ENCODE results near the gene ATP6V0A1. TPM values are rescaled to one million over a fixed set of nuclear protein-coding genes. Genes with fewer than 3 reads are reported as not detected.

Gene ATP6V0A1
- total RNA-seq, 2 experiments from 2014 or later, result 3.4 to 5.6 TPM

DNA sequence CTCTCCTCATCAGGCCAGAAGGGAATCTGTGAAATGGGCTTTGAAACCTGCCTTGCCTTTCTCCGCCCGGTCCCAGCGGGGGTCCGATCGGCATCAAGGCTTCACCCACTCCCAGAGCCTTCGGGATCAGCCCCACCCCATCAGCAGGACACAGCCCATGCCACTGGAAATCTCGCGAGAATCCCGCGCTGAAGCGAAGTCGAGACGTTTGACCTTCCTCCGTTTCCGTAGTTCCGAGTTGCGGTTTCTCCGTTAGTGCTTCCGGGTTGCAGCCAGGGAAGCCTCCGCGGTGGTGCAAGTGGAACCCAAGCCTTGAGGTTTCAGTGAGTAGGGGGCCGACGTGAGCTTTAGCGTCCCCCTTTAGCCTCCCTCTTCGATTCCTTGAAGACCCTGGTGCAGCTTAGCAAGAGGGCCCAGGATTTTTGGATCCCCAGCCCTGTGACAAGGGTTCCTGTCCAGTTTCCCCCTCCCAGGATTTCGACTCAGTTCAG is 103.3 kb downstream of the ATP6V0A1 start, which contains the start of gene COASY:
Gene COASY (plus strand): TSS at position 252 of the 491 bp plus-strand sequence. CDS start 475 bp downstream, outside the sequence.
- Mint-ChIP-seq H3K4me3 (peak within 1 kb of the TSS; percentile 93), H3K27ac (peak within 1 kb of the TSS; percentile 95), H3K9me3 (no peaks in the 10 kb centered on the region), H3K36me3 (peaks cover 11% of the 10 kb centered on the region), H3K4me1 (peaks cover 22% of the 10 kb centered on the region), H3K27me3 (no peaks in the 10 kb centered on the region)
- peak; percentile 91 for DNase-seq

DNA sequence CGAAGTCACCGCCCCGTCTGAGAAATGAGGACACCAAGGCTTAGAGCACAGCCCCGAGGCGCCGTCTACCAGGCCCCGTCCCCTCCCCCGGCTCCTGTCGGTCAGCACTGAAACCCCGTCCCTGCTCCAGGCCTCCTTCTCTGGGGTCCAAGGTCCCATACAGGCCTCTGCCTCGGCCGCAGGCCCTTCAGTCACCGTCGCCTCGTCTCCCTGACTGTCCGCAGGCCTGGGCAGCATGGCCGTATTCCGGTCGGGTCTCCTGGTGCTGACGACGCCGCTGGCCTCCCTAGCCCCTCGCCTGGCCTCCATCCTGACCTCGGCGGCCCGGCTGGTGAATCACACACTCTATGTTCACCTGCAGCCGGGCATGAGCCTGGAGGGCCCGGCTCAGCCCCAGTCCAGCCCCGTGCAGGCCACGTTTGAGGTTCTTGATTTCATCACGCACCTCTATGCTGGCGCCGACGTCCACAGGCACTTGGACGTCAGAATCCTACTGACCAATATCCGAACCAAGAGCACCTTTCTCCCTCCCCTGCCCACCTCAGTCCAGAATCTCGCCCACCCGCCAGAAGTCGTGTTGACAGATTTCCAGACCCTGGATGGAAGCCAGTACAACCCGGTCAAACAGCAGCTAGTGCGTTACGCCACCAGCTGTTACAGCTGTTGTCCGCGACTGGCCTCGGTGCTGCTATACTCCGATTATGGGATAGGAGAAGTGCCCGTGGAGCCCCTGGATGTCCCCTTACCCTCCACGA is 103.9 kb downstream of the ATP6V0A1 start:
- Mint-ChIP-seq H3K4me3 (peak overlapping the region; percentile 93), H3K9me3 (no peaks in the 10 kb centered on the region), H3K27ac (peak overlapping the region; percentile 95), H3K36me3 (peaks cover 16% of the 10 kb centered on the region), H3K27me3 (no peaks in the 10 kb centered on the region), H3K4me1 (peaks cover 22% of the 10 kb centered on the region)
- peak; percentile 33 for DNase-seq

DNA sequence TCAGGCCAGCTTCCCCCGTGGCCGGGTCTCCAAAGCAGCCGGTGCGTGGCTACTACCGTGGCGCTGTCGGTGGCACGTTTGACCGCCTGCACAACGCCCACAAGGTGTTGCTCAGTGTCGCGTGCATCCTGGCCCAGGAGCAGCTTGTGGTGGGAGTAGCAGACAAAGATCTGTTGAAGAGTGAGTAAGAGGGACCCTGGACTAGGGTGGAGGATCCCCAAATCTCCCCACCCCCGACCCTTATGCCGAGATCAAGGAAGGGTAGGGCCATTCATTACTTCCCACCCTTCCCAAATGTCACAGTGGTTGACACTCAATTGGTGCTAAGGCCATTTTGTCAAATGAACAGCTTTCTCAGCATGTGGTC is 104.4 kb downstream of the ATP6V0A1 start:
- no peaks in the 10 kb centered on the region for H3K27me3 Mint-ChIP-seq
- H3K27ac Mint-ChIP-seq, result peak overlapping the region; percentile 95
- H3K4me3 Mint-ChIP-seq, result peak overlapping the region; percentile 93
- H3K9me3 Mint-ChIP-seq, result no peaks in the 10 kb centered on the region
- no peak for DNase-seq
- H3K36me3 Mint-ChIP-seq, result peaks cover 21% of the 10 kb centered on the region
- H3K4me1 Mint-ChIP-seq, result peaks cover 25% of the 10 kb centered on the region

DNA sequence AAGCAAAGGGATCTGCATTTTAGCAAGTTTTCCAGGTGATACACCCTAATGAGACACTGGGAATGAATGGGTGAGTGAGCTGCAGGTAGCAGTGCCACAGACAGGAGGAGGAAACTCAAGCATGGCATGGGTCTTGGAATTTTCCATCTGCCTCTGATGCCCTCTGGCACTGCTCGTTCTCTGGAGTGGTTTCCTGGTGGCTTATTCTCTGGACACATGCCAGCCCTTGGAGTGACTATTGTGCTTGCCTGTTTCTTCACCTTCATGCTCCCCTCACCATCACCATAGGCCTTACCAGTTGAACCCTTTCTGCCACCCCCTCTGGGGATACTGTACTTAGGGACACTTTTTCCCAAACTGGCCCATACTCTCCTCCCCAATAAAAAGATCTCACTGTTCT is 104.9 kb downstream of the ATP6V0A1 start:
- Mint-ChIP-seq H3K36me3 (peaks cover 23% of the 10 kb centered on the region), H3K4me1 (peaks cover 28% of the 10 kb centered on the region), H3K9me3 (no peaks in the 10 kb centered on the region), H3K27ac (peak overlapping the region; percentile 74), H3K4me3 (peak overlapping the region; percentile 93), H3K27me3 (no peaks in the 10 kb centered on the region)
- DNase-seq, result no peak

DNA sequence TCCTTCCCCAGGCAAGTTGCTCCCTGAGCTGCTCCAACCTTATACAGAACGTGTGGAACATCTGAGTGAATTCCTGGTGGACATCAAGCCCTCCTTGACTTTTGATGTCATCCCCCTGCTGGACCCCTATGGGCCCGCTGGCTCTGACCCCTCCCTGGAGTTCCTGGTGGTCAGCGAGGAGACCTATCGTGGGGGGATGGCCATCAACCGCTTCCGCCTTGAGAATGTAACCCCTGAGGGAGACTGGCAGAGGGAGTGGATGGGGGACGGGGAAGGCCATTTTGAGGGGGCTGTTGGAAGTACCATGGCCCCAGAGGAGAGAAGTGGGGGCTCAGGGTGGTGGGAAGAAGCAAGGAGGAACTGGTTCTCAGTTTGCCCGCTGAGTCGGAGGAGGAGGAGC is 105.3 kb downstream of the ATP6V0A1 start:
- Mint-ChIP-seq H3K9me3 (no peaks in the 10 kb centered on the region), H3K4me3 (peak overlapping the region; percentile 93), H3K27me3 (no peaks in the 10 kb centered on the region)

DNA sequence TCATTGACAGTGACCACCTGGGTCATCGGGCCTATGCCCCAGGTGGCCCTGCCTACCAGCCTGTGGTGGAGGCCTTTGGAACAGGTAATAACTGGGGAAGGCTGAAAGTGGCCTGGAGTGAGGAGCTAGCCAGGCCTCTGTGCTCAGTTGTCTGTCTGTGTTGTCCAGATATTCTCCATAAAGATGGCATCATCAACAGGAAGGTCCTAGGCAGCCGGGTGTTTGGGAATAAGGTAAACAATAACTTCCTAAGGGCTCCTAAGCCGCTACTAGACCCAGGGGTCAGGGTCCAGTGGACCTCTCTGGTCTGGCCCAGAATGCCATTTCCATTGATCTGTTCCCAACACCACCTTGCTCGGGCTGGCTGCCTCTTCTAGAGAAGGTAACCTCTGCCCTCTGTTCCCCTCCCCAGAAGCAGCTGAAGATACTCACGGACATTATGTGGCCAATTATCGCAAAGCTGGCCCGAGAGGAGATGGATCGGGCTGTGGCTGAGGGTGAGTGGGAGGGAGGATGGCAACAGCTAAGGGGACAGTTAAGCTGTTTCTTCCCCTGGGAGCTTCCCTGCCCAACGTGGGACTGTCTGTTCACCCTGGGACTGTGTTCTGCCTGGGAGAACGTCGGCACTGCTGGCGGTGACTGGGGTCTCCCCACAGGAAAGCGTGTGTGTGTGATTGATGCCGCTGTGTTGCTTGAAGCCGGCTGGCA is 106.3 kb downstream of the ATP6V0A1 start:
- H3K9me3 Mint-ChIP-seq, result no peaks in the 10 kb centered on the region
- H3K36me3 Mint-ChIP-seq, result peaks cover 34% of the 10 kb centered on the region
- peaks cover 42% of the 10 kb centered on the region for H3K4me1 Mint-ChIP-seq
- H3K27ac Mint-ChIP-seq, result no peak overlapping the region
- H3K27me3 Mint-ChIP-seq, result no peaks in the 10 kb centered on the region
- DNase-seq, result no peak
- H3K4me3 Mint-ChIP-seq, result no peak overlapping the region

More for the DNA sequence above, 105.3 kb downstream of the ATP6V0A1 start:
- H3K27ac Mint-ChIP-seq, result peak overlapping the region; percentile 74
- DNase-seq, result no peak
- peaks cover 32% of the 10 kb centered on the region for H3K4me1 Mint-ChIP-seq
- peaks cover 27% of the 10 kb centered on the region for H3K36me3 Mint-ChIP-seq

DNA sequence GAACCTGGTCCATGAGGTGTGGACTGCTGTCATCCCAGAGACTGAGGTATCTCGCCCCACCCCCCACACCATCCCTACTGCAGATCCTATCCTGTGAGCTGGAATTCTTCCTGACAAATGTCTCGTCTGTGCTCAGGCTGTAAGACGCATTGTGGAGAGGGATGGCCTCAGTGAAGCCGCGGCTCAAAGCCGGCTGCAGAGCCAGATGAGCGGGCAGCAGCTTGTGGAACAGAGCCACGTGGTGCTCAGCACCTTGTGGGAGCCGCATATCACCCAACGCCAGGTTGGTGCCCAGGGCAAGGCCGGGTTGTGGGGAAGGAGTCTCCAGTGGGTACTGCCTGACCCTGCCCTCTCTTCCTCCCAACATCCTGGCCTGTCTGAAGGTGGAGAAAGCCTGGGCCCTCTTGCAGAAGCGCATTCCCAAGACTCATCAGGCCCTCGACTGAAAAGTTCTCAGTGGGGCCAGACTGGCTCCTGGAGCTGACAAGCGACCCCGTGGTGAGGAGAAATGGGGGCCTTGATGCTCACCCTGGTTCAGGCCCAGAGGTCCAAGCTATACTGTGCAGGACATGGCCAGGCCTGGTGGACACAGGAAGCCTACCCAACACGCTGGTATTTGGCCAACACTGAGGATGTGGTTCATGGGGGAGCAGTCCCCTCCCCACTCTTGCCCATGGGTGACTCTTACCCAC is 107.0 kb downstream of the ATP6V0A1 start:
- Mint-ChIP-seq H3K4me1 (peaks cover 42% of the 10 kb centered on the region), H3K36me3 (peaks cover 36% of the 10 kb centered on the region), H3K27ac (peak overlapping the region; percentile 96)

DNA sequence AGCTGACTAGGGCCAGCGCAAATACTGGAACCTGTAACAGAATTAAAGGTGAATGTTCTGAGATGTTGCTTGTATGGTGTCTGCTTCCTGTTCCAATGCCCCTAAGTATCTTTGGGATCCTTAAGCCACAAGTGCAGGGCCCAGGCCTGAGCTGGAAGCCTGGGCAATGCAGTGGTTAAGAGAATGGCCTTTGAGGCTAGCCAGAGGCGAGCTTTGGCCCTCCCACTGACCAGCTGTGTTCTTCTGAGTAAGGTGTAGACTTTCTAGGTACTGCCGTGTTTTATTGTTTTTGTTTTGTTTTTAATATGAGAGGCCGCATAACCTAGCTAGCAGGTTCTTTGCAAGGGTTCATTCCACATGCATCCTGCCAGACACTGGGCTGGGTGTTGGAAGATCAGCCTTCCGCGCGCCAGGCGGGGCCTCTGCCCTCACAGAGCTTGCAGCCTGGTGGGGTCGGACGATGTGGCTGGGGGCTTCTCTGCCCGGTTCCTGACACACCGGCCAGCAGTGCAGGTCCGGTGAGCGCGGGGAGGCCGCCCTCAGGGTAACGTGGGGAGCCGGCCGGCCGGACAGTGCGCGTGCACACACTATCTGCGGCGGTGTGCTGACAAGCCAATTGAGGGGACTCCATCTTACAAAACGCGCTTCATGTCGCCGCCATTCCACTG is 107.7 kb downstream of the ATP6V0A1 start:
- H3K4me1 Mint-ChIP-seq, result peaks cover 41% of the 10 kb centered on the region
- peaks cover 41% of the 10 kb centered on the region for H3K36me3 Mint-ChIP-seq
- peak overlapping the region; percentile 97 for H3K4me3 Mint-ChIP-seq
- peak; percentile 14 for DNase-seq
- no peaks in the 10 kb centered on the region for H3K9me3 Mint-ChIP-seq
- H3K27ac Mint-ChIP-seq, result peak overlapping the region; percentile 96
- no peaks in the 10 kb centered on the region for H3K27me3 Mint-ChIP-seq

More for the DNA sequence above, 107.0 kb downstream of the ATP6V0A1 start:
- DNase-seq, result no peak
- no peaks in the 10 kb centered on the region for H3K27me3 Mint-ChIP-seq
- no peaks in the 10 kb centered on the region for H3K9me3 Mint-ChIP-seq
- no peak overlapping the region for H3K4me3 Mint-ChIP-seq

DNA sequence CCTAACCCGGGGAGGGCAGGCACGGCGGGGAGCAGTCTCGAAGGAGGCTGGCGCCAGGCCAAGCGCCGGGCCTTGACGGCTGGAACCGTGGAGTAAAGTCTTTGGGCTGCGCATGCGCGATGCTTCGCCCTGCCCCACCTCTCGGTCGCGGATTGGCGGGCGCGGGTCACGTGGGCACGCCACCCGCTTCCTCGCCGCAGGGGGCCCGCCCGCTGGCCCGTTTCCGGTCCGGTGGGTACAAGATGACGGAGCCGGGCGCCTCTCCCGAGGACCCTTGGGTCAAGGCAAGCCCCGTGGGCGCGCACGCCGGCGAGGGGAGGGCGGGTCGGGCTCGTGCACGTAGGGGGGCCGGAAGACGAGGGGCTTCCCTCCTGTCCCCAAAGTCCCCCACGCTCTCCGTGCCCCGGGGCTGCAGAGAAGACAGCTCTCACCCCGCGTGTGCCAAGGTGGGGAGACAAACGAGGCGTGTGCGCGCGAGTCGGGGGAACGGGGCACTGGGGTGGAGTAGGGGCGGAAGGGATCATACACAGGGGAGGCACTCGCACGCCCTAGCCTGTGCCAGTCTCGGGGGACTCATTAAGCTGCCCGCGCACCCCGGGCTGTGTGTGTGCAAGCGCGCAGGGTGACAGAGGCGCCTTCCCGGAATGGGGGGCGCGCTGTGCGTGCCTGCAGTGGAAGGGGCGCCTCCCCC is 108.3 kb downstream of the ATP6V0A1 start, which contains the start of gene MLX:
Gene MLX (plus strand): TSS at position 218 of the 691 bp plus-strand sequence. CDS start 25 bp downstream, at position 243.
- Mint-ChIP-seq H3K36me3 (peaks cover 44% of the 10 kb centered on the region), H3K27me3 (no peaks in the 10 kb centered on the region), H3K9me3 (no peaks in the 10 kb centered on the region), H3K4me1 (peaks cover 43% of the 10 kb centered on the region), H3K4me3 (peak within 1 kb of the TSS; percentile 97), H3K27ac (peak within 1 kb of the TSS; percentile 96)
- peak; percentile 95 for DNase-seq

DNA sequence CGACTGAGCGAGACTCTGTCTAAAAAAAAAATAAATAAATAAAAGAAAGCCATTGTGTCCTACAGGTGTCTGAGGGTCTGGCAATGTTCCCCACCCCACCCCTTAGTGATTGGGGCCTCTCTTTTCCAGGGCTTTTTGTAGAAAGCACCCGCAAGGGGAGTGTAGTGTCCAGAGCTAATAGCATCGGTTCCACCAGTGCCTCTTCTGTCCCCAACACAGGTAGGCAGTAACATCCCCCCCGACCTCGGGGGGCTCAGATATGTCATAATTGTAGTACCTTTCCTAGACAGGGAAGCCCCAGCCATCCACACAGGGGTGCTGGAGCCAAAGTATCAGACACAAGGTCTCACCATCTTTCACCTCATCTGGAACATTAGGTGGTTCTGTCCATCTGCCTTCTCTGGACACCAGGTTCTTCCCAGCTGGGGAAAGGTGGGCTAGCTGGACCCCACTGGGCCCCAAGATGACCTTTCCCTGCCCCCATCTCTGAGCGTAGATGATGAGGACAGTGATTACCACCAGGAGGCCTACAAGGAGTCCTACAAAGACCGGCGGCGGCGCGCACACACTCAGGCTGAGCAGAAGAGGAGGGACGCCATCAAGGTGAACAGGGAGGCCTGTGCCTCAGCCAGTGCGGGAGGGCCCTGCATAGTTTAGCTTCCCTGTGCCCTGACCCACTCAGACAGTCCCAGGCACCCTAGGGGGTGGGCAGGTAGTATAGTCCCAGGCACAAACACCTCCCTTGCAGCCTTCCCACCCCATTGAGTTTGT is 109.8 kb downstream of the ATP6V0A1 start:
- peak overlapping the region; percentile 96 for H3K27ac Mint-ChIP-seq
- DNase-seq, result no peak
- H3K27me3 Mint-ChIP-seq, result no peaks in the 10 kb centered on the region
- peak overlapping the region; percentile 97 for H3K4me3 Mint-ChIP-seq
- peaks cover 45% of the 10 kb centered on the region for H3K4me1 Mint-ChIP-seq
- H3K9me3 Mint-ChIP-seq, result no peaks in the 10 kb centered on the region
- peaks cover 48% of the 10 kb centered on the region for H3K36me3 Mint-ChIP-seq

DNA sequence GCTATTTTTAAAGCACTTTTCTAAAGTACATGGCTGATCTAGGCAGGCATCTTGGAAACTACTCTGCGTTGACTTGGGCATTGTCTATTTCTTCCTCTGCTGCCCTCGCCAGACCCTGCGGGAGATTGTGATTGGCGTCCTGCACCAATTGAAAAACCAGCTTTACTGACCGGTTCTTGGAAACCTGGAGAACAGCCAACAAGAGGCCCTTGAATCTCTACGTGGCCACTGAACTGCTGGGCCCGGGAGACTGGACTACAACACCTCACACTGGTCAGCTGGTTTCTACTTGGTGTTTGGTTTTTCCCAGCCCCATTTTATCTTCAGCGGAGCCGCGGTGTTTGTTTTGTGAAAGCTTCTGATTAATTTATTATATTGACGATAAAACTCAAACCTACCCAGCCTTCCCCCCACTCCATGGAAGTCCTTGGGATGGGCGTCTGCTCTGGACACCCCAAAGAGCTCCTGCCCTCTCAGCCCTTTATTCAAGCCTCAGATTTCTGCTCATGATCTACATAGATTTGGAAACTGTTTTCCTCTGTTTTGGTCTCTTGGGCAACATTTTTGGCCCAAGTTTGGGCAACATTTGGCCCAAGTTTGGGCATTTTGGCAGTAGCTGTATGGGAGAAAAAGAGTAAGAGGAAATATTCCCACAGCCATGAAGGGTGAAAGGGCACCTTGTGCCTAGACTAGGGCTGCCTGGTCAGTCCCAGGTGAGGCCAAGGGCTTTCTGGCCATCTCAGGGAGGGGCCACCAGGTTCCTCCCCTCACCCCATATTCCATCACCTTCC is 113.0 kb downstream of the ATP6V0A1 start:
- Mint-ChIP-seq H3K27me3 (no peaks in the 10 kb centered on the region), H3K4me1 (peaks cover 48% of the 10 kb centered on the region), H3K27ac (no peak overlapping the region), H3K36me3 (peaks cover 65% of the 10 kb centered on the region), H3K9me3 (no peaks in the 10 kb centered on the region), H3K4me3 (no peak overlapping the region)
- no peak for DNase-seq
